Measurements from ENCODE around the gene MAP6.

The MAP6 gene

DNA sequence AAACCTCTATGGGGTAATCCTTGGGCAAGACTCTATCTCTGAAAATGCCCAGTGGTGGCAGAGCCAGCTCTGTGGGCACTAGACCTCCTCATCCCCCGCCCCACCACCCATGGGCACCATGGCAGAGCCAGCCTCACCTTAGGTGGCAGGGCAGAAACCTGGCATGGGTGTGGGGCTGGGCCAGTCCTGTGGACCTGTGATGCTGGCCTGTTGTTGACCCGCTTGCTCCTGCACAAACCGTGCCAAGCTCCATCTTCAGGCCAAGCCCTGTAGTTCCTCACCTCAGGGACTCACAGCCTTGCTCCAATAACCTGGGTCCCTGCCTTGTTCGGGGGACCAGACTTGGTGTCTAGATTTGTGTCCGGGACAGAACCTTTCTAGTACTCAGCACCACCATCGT, 115.7 kb downstream of the MAP6 start:
- H3K4me3 ChIP-seq (ENCODE audit: low read length in 2 of 2): no peak overlapping the region
- H3K36me3 ChIP-seq (ENCODE audit: control insufficient read depth in 2 of 2, insufficient read depth in 2 of 2, low read length in 2 of 2): no peaks in the 10 kb centered on the region
- H3K27me3 ChIP-seq (ENCODE audit: control insufficient read depth in 1 of 2, insufficient read depth in 2 of 2, low read length in 2 of 2): no peaks in the 10 kb centered on the region
- H3K4me1 ChIP-seq (ENCODE audit: control insufficient read depth, insufficient read depth, low read length): peaks cover 40% of the 10 kb centered on the region
- H3K9me3 ChIP-seq (ENCODE audit: control insufficient read depth in 2 of 2, low read length in 2 of 2): no peaks in the 10 kb centered on the region
- H3K9ac ChIP-seq (ENCODE audit: low read length in 2 of 2): peak overlapping the region in 1 of 2 donors; percentile 29
- peak overlapping the region; percentile 91 for H3K27ac ChIP-seq (ENCODE audit: low read length)

- Histone ChIP-seq H3K9ac (ENCODE audit: low read length in 2 of 2) (no peak overlapping the region), H3K27ac (ENCODE audit: low read length) (no peak overlapping the region), H3K9me3 (ENCODE audit: control insufficient read depth in 2 of 2, low read length in 2 of 2) (no peaks in the 10 kb centered on the region), H3K4me1 (ENCODE audit: control insufficient read depth, insufficient read depth, low read length) (peaks cover 19% of the 10 kb centered on the region), H3K36me3 (ENCODE audit: control insufficient read depth in 2 of 2, insufficient read depth in 2 of 2, low read length in 2 of 2) (no peaks in the 10 kb centered on the region), H3K27me3 (ENCODE audit: control insufficient read depth in 1 of 2, insufficient read depth in 2 of 2, low read length in 2 of 2) (no peaks in the 10 kb centered on the region), H3K4me3 (ENCODE audit: low read length in 2 of 2) (no peak overlapping the region)
These were observed 119.4 kb downstream of the MAP6 start for GRCh38 chr11:75549370-75549958.

GRCh38 chr11:75548595-75549272, 120.1 kb downstream of the MAP6 start:
- H3K9ac ChIP-seq (ENCODE audit: low read length in 2 of 2): no peak overlapping the region
- H3K27me3 ChIP-seq (ENCODE audit: control insufficient read depth in 1 of 2, insufficient read depth in 2 of 2, low read length in 2 of 2): no peaks in the 10 kb centered on the region
- peaks cover 13% of the 10 kb centered on the region for H3K4me1 ChIP-seq (ENCODE audit: control insufficient read depth, insufficient read depth, low read length)
- H3K9me3 ChIP-seq (ENCODE audit: control insufficient read depth in 2 of 2, low read length in 2 of 2): no peaks in the 10 kb centered on the region
- no peaks in the 10 kb centered on the region for H3K36me3 ChIP-seq (ENCODE audit: control insufficient read depth in 2 of 2, insufficient read depth in 2 of 2, low read length in 2 of 2)
- H3K4me3 ChIP-seq (ENCODE audit: low read length in 2 of 2): no peak overlapping the region
- H3K27ac ChIP-seq (ENCODE audit: low read length): no peak overlapping the region

GRCh38 chr11:75547617-75548058, 121.2 kb downstream of the MAP6 start:
- peaks cover 6% of the 10 kb centered on the region for H3K4me1 ChIP-seq (ENCODE audit: control insufficient read depth, insufficient read depth, low read length)
- no peak overlapping the region for H3K4me3 ChIP-seq (ENCODE audit: low read length in 2 of 2)
- no peak overlapping the region for H3K27ac ChIP-seq (ENCODE audit: low read length)
- H3K27me3 ChIP-seq (ENCODE audit: control insufficient read depth in 1 of 2, insufficient read depth in 2 of 2, low read length in 2 of 2): no peaks in the 10 kb centered on the region
- no peaks in the 10 kb centered on the region for H3K9me3 ChIP-seq (ENCODE audit: control insufficient read depth in 2 of 2, low read length in 2 of 2)
- no peaks in the 10 kb centered on the region for H3K36me3 ChIP-seq (ENCODE audit: control insufficient read depth in 2 of 2, insufficient read depth in 2 of 2, low read length in 2 of 2)
- H3K9ac ChIP-seq (ENCODE audit: low read length in 2 of 2): peak overlapping the region in 1 of 2 donors; percentile 42

DNA sequence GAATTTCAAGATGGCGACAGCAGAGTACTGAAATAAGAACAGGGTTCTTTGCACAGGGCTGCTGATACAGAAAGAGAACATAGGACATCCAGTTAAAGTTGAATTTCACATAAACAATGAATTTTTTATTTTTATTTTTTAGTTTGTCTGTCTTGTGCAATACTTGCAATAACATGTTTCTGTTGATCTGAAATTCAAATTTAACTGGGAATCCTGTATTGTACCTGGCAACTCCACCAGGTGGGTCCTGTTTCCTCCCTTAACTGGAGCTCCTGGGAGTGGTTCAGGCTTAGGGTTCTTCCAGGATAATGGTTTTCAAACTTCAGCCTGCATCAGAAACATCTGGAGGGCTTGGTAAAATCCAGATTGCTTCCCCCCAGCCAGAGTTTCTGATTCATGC, 121.7 kb downstream of the MAP6 start:
- H3K9ac ChIP-seq (ENCODE audit: low read length in 2 of 2): no peak overlapping the region
- no peaks in the 10 kb centered on the region for H3K27me3 ChIP-seq (ENCODE audit: control insufficient read depth in 1 of 2, insufficient read depth in 2 of 2, low read length in 2 of 2)
- H3K4me3 ChIP-seq (ENCODE audit: low read length in 2 of 2): no peak overlapping the region

GRCh38 chr11:75543806-75544205, 125.0 kb downstream of the MAP6 start:
- Histone ChIP-seq H3K9ac (ENCODE audit: low read length in 2 of 2) (no peak overlapping the region), H3K4me1 (ENCODE audit: control insufficient read depth, insufficient read depth, low read length) (peaks cover 8% of the 10 kb centered on the region), H3K27ac (ENCODE audit: low read length) (no peak overlapping the region), H3K4me3 (ENCODE audit: low read length in 2 of 2) (no peak overlapping the region), H3K36me3 (ENCODE audit: control insufficient read depth in 2 of 2, insufficient read depth in 2 of 2, low read length in 2 of 2) (no peaks in the 10 kb centered on the region), H3K9me3 (ENCODE audit: control insufficient read depth in 2 of 2, low read length in 2 of 2) (no peaks in the 10 kb centered on the region), H3K27me3 (ENCODE audit: control insufficient read depth in 1 of 2, insufficient read depth in 2 of 2, low read length in 2 of 2) (no peaks in the 10 kb centered on the region)

More for the DNA sequence above, 121.7 kb downstream of the MAP6 start:
- H3K4me1 ChIP-seq (ENCODE audit: control insufficient read depth, insufficient read depth, low read length): peaks cover 6% of the 10 kb centered on the region
- no peaks in the 10 kb centered on the region for H3K36me3 ChIP-seq (ENCODE audit: control insufficient read depth in 2 of 2, insufficient read depth in 2 of 2, low read length in 2 of 2)
- H3K27ac ChIP-seq (ENCODE audit: low read length): no peak overlapping the region
- H3K9me3 ChIP-seq (ENCODE audit: control insufficient read depth in 2 of 2, low read length in 2 of 2): no peaks in the 10 kb centered on the region

DNA sequence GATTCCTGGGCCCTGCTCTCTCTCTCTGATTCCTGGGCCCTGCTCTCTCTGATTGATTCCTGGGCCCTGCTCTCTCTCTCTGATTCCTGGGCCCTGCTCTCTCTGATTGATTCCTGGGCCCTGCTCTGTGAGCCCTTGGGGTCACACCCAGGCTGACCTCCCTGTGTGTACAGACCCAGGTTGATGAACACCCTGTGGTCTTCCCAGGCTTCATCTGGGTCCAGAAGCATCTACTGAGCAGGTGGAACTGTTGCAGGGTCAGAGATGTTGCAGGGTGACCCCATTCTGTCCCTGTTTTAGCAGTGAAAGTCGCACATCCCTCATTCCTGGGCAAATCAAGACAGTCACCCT, 126.8 kb downstream of the MAP6 start:
- Histone ChIP-seq H3K27me3 (ENCODE audit: control insufficient read depth in 1 of 2, insufficient read depth in 2 of 2, low read length in 2 of 2) (no peaks in the 10 kb centered on the region), H3K27ac (ENCODE audit: low read length) (no peak overlapping the region), H3K4me3 (ENCODE audit: low read length in 2 of 2) (no peak overlapping the region), H3K9me3 (ENCODE audit: control insufficient read depth in 2 of 2, low read length in 2 of 2) (no peaks in the 10 kb centered on the region), H3K9ac (ENCODE audit: low read length in 2 of 2) (no peak overlapping the region), H3K4me1 (ENCODE audit: control insufficient read depth, insufficient read depth, low read length) (peaks cover 2% of the 10 kb centered on the region), H3K36me3 (ENCODE audit: control insufficient read depth in 2 of 2, insufficient read depth in 2 of 2, low read length in 2 of 2) (no peaks in the 10 kb centered on the region)

DNA sequence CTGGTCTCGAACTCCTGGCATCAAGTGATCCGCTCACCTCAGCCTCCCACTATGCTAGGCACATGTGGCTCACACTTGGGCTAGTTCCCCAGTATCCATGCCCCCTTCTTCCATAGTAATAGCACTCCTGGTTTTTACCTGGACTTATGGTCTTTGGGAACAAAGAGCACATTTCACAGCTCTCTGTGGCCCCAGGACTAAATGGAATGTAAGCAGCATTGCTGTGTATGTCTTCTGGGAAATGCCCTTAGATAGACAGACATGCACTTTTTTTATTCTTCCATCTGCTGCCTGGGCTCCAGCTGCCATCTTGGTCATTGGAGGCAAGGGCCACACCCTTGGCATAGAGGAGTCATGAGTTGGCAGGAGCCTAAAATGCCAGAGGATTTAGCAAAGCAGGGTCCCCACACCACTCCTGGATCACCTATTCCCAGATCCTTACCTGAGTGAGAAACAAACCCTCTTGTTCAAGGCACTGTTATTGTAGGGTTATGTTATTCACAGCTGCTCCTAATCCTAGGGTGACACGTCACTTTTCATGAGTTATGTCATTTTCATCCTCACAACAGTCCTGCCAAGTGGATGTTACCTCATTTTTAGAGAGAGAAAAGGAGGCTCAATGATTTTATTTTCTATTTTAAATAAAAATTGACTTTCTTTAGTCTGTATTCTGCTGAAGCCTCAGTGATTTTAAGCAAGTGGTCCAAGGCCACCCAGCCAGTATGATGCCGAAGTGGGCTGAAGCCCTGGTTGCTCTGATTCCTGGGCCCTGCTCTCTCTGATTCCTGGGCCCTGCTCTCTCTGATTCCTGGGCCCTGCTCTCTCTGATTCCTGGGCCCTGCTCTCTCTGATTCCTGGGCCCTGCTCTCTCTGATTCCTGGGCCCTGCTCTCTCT, 127.4 kb downstream of the MAP6 start:
- no peaks in the 10 kb centered on the region for H3K36me3 ChIP-seq (ENCODE audit: control insufficient read depth in 2 of 2, insufficient read depth in 2 of 2, low read length in 2 of 2)
- H3K9me3 ChIP-seq (ENCODE audit: control insufficient read depth in 2 of 2, low read length in 2 of 2): no peaks in the 10 kb centered on the region
- H3K27me3 ChIP-seq (ENCODE audit: control insufficient read depth in 1 of 2, insufficient read depth in 2 of 2, low read length in 2 of 2): peaks cover 0 to 2% of the 10 kb centered on the region in 2 donors
- no peak overlapping the region for H3K27ac ChIP-seq (ENCODE audit: low read length)
- peaks cover 2% of the 10 kb centered on the region for H3K4me1 ChIP-seq (ENCODE audit: control insufficient read depth, insufficient read depth, low read length)
- no peak overlapping the region for H3K9ac ChIP-seq (ENCODE audit: low read length in 2 of 2)
- no peak overlapping the region for H3K4me3 ChIP-seq (ENCODE audit: low read length in 2 of 2)

DNA sequence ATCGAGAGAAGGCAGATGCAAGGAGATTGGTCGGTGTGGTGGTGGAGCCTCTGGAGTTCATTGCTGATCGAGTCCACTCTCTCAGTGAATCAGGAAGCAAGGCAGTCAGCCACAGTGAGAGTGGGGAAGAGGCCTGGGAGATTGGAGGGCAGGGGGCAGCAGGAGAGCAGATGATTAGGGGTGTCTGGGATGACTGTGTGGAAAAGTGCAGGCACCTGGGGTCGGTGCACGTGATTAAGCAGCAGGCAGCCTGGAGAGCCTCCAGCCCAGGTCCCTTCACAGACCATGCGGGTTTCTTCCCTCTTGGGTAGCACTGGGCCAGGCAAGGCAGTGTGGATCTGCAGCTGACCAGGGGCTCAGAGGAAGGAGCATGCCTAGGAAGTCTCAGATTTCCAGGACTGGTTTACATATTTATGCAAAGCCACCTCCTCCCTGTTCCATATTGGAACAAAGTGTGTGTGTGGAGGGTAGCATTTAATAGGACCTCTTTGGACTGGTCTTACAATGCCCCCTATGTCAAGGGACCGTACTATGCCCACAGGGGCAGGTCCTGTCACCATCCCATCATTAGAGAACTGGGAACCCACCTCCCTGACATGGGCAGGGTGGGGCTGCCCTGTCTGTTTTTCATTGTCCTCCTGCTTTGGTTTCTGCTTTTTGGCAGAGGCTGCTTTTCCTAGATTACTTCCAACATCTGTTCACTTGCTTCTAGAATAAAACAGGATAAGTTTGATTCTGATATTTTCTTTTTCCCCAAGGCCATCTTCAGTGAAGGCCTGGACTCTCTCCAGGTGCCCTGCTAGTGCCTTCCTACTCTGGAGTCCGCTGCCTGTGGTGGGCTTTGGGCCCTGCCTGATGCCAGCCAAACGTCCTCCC, 129.1 kb downstream of the MAP6 start:
- no peak overlapping the region for H3K4me3 ChIP-seq (ENCODE audit: low read length in 2 of 2)
- H3K27me3 ChIP-seq (ENCODE audit: control insufficient read depth in 1 of 2, insufficient read depth in 2 of 2, low read length in 2 of 2): peaks cover 0 to 3% of the 10 kb centered on the region in 2 donors
- no peaks in the 10 kb centered on the region for H3K36me3 ChIP-seq (ENCODE audit: control insufficient read depth in 2 of 2, insufficient read depth in 2 of 2, low read length in 2 of 2)
- no peaks in the 10 kb centered on the region for H3K9me3 ChIP-seq (ENCODE audit: control insufficient read depth in 2 of 2, low read length in 2 of 2)
- no peak overlapping the region for H3K9ac ChIP-seq (ENCODE audit: low read length in 2 of 2)
- no peak overlapping the region for H3K27ac ChIP-seq (ENCODE audit: low read length)
- H3K4me1 ChIP-seq (ENCODE audit: control insufficient read depth, insufficient read depth, low read length): peaks cover 2% of the 10 kb centered on the region
